Measurements from ENCODE around the gene ZNF283. TPM values are rescaled to one million over a fixed set of nuclear protein-coding genes. Genes with fewer than 3 reads are reported as not detected.

ZNF283 gene
- total and polyA plus RNA-seq, 9 of the 15 experiments (the other 6 are each of a cell fraction or from before 2014, with no cell fraction given): 6.0 to 19.5 (median 9.8) TPM

DNA sequence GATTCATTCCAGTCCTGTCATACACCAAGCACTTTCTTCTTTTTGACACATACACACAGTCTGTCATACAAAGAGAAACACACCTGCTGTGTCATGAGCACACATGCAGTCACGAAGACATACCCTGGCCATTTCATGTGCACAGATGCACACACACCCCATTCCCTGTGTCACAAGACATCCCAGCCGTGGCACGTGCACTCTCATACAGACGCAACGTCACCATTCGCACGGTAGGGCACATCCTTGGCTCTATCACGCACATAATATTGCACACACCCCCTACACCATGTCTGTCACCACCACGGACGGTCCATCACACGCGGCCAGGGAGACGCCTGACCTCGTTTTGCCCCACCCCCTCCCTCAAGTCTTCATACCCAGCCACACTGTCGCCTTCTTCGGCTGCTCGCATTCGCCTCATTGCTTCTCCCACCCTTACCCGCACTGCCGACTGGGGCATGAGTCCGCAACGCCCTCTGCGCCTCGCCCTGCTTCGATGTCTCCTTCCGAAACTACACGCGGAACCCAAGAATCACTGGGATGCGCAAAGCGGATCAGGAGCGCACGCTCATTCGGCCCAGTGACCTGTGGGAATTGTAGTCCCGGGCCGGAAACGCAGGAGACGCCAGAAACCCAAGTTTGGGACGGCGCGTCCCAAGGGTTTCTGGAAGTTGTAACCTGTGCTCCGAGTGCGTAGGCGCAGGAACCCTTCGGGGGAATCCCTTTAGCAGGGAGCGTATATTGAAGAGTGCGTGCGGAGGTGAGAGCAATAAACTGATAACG, 6.8 kb upstream of the ZNF283 start:
- Histone ChIP-seq H3K27me3 (ENCODE audit: control insufficient read depth in 2 of 2, insufficient read depth in 2 of 2, low read length in 2 of 2) (peaks cover 11 to 14% of the 10 kb centered on the region in 2 experiments), H3K36me3 (ENCODE audit: control insufficient read depth, insufficient read depth, low read length) (no peaks in the 10 kb centered on the region), H2AFZ (ENCODE audit: low read depth, low read length) (peak overlapping the region; percentile 38), H3K79me2 (ENCODE audit: control insufficient read depth, insufficient read depth, low read length) (no peaks in the 10 kb centered on the region), H4K20me1 (replicated peaks; ENCODE audit: control insufficient read depth, insufficient read depth, low read length) (no peaks in the 10 kb centered on the region), H3K4me3 (no peak overlapping the region), H3K27ac (ENCODE audit: extremely low read depth, low read depth, low read length) (no peak overlapping the region), H3K4me2 (ENCODE audit: insufficient read depth, low read length) (peak overlapping the region; percentile 30; the same call in 1 of the 2 replicates), H3K4me1 (replicated peaks in 1 of 2; ENCODE audit: control insufficient read depth in 2 of 2, insufficient read depth in 2 of 2, low read length in 2 of 2) (peaks cover 0 to 5% of the 10 kb centered on the region in 2 experiments; a peak in 1 of 5 replicates), H3K9me3 (replicated peaks; ENCODE audit: control insufficient read depth, insufficient read depth, low read depth, low read length) (peaks cover 4% of the 10 kb centered on the region), H3K9ac (ENCODE audit: insufficient read depth in 1 of 2, low read depth in 2 of 2, low read length in 2 of 2) (no peak overlapping the region), H3K9me1 (ENCODE audit: control insufficient read depth, insufficient read depth, low read length) (no peaks in the 10 kb centered on the region)
- DNase-seq (ENCODE audit: extremely low read depth in 1 of 4, low spot score in 3 of 4) (no peak), ATAC-seq (no peak), FAIRE-seq (no peak)
- CTCF ChIA-PET (ENCODE audit: low intra/inter-chr PET ratio): no interaction called here
- POLR2A ChIA-PET: interaction anchor here (0.9 kb wide), 1 partner anchor 11 kb away, joined by 3 read pairs; no protein-coding TSS in a partner anchor
- intact Hi-C loops (cut with micrococcal nuclease): no loop called here
- in situ Hi-C loops (cut with MboI): no loop called here
- BruUV-seq (replicated peaks): no TSS peak
- WGBS (ENCODE audit: insufficient coverage, low coverage, missing lambda C conversion rate): 33% methylated on average over 42 of the region's 48 CpGs
- TF ChIP-seq HCFC1 (IDR thresholded peaks at IDR 0.05; ENCODE audit: low read depth, low read length): peak; percentile 47
- TF ChIP-seq SREBF1 (IDR thresholded peaks at IDR 0.05; ENCODE audit: borderline replicate concordance, low read depth, low read length): no peak
- TF ChIP-seq, protein P1, sequence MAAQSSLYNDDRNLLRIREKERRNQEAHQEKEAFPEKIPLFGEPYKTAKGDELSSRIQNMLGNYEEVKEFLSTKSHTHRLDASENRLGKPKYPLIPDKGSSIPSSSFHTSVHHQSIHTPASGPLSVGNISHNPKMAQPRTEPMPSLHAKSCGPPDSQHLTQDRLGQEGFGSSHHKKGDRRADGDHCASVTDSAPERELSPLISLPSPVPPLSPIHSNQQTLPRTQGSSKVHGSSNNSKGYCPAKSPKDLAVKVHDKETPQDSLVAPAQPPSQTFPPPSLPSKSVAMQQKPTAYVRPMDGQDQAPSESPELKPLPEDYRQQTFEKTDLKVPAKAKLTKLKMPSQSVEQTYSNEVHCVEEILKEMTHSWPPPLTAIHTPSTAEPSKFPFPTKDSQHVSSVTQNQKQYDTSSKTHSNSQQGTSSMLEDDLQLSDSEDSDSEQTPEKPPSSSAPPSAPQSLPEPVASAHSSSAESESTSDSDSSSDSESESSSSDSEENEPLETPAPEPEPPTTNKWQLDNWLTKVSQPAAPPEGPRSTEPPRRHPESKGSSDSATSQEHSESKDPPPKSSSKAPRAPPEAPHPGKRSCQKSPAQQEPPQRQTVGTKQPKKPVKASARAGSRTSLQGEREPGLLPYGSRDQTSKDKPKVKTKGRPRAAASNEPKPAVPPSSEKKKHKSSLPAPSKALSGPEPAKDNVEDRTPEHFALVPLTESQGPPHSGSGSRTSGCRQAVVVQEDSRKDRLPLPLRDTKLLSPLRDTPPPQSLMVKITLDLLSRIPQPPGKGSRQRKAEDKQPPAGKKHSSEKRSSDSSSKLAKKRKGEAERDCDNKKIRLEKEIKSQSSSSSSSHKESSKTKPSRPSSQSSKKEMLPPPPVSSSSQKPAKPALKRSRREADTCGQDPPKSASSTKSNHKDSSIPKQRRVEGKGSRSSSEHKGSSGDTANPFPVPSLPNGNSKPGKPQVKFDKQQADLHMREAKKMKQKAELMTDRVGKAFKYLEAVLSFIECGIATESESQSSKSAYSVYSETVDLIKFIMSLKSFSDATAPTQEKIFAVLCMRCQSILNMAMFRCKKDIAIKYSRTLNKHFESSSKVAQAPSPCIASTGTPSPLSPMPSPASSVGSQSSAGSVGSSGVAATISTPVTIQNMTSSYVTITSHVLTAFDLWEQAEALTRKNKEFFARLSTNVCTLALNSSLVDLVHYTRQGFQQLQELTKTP (IDR thresholded peaks at IDR 0.05; ENCODE audit: low read depth in 1 of 2, partially characterized antibody in 2 of 2): peak in 1 of 2 experiments; percentile 33
- TF ChIP-seq, protein P2, sequence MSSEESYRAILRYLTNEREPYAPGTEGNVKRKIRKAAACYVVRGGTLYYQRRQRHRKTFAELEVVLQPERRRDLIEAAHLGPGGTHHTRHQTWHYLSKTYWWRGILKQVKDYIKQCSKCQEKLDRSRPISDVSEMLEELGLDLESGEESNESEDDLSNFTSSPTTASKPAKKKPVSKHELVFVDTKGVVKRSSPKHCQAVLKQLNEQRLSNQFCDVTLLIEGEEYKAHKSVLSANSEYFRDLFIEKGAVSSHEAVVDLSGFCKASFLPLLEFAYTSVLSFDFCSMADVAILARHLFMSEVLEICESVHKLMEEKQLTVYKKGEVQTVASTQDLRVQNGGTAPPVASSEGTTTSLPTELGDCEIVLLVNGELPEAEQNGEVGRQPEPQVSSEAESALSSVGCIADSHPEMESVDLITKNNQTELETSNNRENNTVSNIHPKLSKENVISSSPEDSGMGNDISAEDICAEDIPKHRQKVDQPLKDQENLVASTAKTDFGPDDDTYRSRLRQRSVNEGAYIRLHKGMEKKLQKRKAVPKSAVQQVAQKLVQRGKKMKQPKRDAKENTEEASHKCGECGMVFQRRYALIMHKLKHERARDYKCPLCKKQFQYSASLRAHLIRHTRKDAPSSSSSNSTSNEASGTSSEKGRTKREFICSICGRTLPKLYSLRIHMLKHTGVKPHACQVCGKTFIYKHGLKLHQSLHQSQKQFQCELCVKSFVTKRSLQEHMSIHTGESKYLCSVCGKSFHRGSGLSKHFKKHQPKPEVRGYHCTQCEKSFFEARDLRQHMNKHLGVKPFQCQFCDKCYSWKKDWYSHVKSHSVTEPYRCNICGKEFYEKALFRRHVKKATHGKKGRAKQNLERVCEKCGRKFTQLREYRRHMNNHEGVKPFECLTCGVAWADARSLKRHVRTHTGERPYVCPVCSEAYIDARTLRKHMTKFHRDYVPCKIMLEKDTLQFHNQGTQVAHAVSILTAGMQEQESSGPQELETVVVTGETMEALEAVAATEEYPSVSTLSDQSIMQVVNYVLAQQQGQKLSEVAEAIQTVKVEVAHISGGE (CRISPR knock-in tag; IDR thresholded peaks at IDR 0.05): peak in 1 of 3 experiments; percentile 63; a peak in 2 of 6 replicates
- TF ChIP-seq ZNF197 (CRISPR knock-in tag; IDR thresholded peaks at IDR 0.05; ENCODE audit: low read depth): no peak
- TF ChIP-seq ZNF668 (CRISPR knock-in tag; IDR thresholded peaks at IDR 0.05): no peak

Measured in K562 (cell line).